ENCODE measurements around the gene FAM168A.

The FAM168A gene

GRCh38 chr11:73579641-73580434 is 18.1 kb downstream of the FAM168A start:
- no peaks in the 10 kb centered on the region for H3F3A ChIP-seq (ENCODE audit: insufficient read depth)

GRCh38 chr11:73578592-73579185 is 19.2 kb downstream of the FAM168A start:
- H3K27me3 ChIP-seq (ENCODE audit: low read length), result no peaks in the 10 kb centered on the region
- no peaks in the 10 kb centered on the region for H3K9me2 ChIP-seq (replicated peaks; ENCODE audit: insufficient read depth, low read length)
- H3K27ac ChIP-seq (ENCODE audit: low read depth, low read length), result no peak overlapping the region
- no peaks in the 10 kb centered on the region for H3K36me3 ChIP-seq (ENCODE audit: low read length)
- H3K79me2 ChIP-seq (ENCODE audit: insufficient read depth, low read length), result no peaks in the 10 kb centered on the region
- H3K9ac ChIP-seq (ENCODE audit: low read length), result no peak overlapping the region
- no peak overlapping the region for H3K4me3 ChIP-seq (ENCODE audit: insufficient read depth, low read length, poor library complexity, severe bottlenecking)
- TF ChIP-seq EZH2phosphoT487 (conservative IDR thresholded peaks at IDR 0.05; ENCODE audit: low read length), result no peak
- TF ChIP-seq, protein P1, sequence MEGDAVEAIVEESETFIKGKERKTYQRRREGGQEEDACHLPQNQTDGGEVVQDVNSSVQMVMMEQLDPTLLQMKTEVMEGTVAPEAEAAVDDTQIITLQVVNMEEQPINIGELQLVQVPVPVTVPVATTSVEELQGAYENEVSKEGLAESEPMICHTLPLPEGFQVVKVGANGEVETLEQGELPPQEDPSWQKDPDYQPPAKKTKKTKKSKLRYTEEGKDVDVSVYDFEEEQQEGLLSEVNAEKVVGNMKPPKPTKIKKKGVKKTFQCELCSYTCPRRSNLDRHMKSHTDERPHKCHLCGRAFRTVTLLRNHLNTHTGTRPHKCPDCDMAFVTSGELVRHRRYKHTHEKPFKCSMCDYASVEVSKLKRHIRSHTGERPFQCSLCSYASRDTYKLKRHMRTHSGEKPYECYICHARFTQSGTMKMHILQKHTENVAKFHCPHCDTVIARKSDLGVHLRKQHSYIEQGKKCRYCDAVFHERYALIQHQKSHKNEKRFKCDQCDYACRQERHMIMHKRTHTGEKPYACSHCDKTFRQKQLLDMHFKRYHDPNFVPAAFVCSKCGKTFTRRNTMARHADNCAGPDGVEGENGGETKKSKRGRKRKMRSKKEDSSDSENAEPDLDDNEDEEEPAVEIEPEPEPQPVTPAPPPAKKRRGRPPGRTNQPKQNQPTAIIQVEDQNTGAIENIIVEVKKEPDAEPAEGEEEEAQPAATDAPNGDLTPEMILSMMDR (IDR thresholded peaks at IDR 0.05; ENCODE audit: insufficient read depth, low read length, poor library complexity, severe bottlenecking), result no peak
- no peaks in the 10 kb centered on the region for H4K20me1 ChIP-seq (ENCODE audit: low read depth, low read length)
- H3K4me2 ChIP-seq (ENCODE audit: low read depth, low read length, poor library complexity, severe bottlenecking), result no peak overlapping the region
- no peak overlapping the region for H2AFZ ChIP-seq (ENCODE audit: low read depth, low read length, severe bottlenecking)
- H3K9me3 ChIP-seq (ENCODE audit: insufficient read depth, low read length), result no peaks in the 10 kb centered on the region
- H3F3A ChIP-seq (ENCODE audit: insufficient read depth), result no peaks in the 10 kb centered on the region

More at GRCh38 chr11:73579641-73580434, 18.1 kb downstream of the FAM168A start:
- H3K9me2 ChIP-seq (replicated peaks; ENCODE audit: insufficient read depth, low read length), result no peaks in the 10 kb centered on the region
- H3K4me3 ChIP-seq (ENCODE audit: insufficient read depth, low read length, poor library complexity, severe bottlenecking), result no peak overlapping the region
- H3K9ac ChIP-seq (ENCODE audit: low read length), result no peak overlapping the region
- no peaks in the 10 kb centered on the region for H3K9me3 ChIP-seq (ENCODE audit: insufficient read depth, low read length)
- H3K27me3 ChIP-seq (ENCODE audit: low read length), result no peaks in the 10 kb centered on the region
- no peak overlapping the region for H2AFZ ChIP-seq (ENCODE audit: low read depth, low read length, severe bottlenecking)
- H3K27ac ChIP-seq (ENCODE audit: low read depth, low read length), result no peak overlapping the region
- no peaks in the 10 kb centered on the region for H3K36me3 ChIP-seq (ENCODE audit: low read length)
- no peak overlapping the region for H3K4me2 ChIP-seq (ENCODE audit: low read depth, low read length, poor library complexity, severe bottlenecking)
- no peaks in the 10 kb centered on the region for H4K20me1 ChIP-seq (ENCODE audit: low read depth, low read length)
- peaks cover 2% of the 10 kb centered on the region; the same call in 1 of the 2 replicates for H3K79me2 ChIP-seq (ENCODE audit: insufficient read depth, low read length)
- TF ChIP-seq EZH2phosphoT487 (conservative IDR thresholded peaks at IDR 0.05; ENCODE audit: low read length), result no peak
- TF ChIP-seq, protein P1 (IDR thresholded peaks at IDR 0.05; ENCODE audit: insufficient read depth, low read length, poor library complexity, severe bottlenecking), result no peak

DNA sequence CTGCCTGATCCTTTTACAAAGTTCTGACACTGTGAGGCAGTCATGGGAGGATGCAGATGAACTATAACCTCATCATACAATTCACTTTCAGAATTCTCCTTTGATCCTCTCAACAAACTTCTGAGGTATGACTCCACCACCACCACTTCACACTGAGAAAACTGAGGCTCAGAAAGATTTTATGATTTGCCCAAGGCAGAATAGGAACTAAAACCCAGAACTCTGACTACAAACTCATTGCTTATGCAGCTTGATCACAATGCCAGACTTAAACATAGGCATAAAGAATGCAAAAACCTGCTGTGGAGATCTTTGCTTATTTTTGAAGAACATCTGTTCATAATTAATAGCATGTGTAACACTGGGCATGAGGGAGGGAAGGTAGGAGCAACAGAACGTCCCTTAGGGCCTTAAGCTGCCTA is 20.4 kb downstream of the FAM168A start:
- no peaks in the 10 kb centered on the region for H4K20me1 ChIP-seq (ENCODE audit: low read depth, low read length)
- no peak for TF ChIP-seq EZH2phosphoT487 (conservative IDR thresholded peaks at IDR 0.05; ENCODE audit: low read length)
- TF ChIP-seq, protein P1 (IDR thresholded peaks at IDR 0.05; ENCODE audit: insufficient read depth, low read length, poor library complexity, severe bottlenecking), result no peak
- H3K27ac ChIP-seq (ENCODE audit: low read depth, low read length), result no peak overlapping the region
- no peaks in the 10 kb centered on the region for H3K27me3 ChIP-seq (ENCODE audit: low read length)
- no peaks in the 10 kb centered on the region for H3K9me2 ChIP-seq (replicated peaks; ENCODE audit: insufficient read depth, low read length)
- no peak overlapping the region for H3K9ac ChIP-seq (ENCODE audit: low read length)
- H2AFZ ChIP-seq (ENCODE audit: low read depth, low read length, severe bottlenecking), result no peak overlapping the region
- H3K4me2 ChIP-seq (ENCODE audit: low read depth, low read length, poor library complexity, severe bottlenecking), result no peak overlapping the region
- H3F3A ChIP-seq (ENCODE audit: insufficient read depth), result no peaks in the 10 kb centered on the region
- no peaks in the 10 kb centered on the region for H3K9me3 ChIP-seq (ENCODE audit: insufficient read depth, low read length)
- 0 out of 2 replicates have a peak, but pooled peaks cover 6% of the 10 kb centered on the region for H3K79me2 ChIP-seq (ENCODE audit: insufficient read depth, low read length)
- no peak overlapping the region for H3K4me3 ChIP-seq (ENCODE audit: insufficient read depth, low read length, poor library complexity, severe bottlenecking)
- no peaks in the 10 kb centered on the region for H3K36me3 ChIP-seq (ENCODE audit: low read length)
